Upper lobe of right lung (tissue), 1 donor: ENCODE results near the gene DTNBP1. TPM values are rescaled to one million over a fixed set of nuclear protein-coding genes. Genes with fewer than 3 reads are reported as not detected.
"Not testable (repeated sequence)": the region's sequence is repeated elsewhere in the genome, so short reads cannot be mapped to it uniquely, and the experiment has no call there.

Source experiments
- ATAC-seq: fragments of 200-7000 bp; cut with Tn5 transposase; one replicate; pipeline ENCODE4 v1.9.1; 2020; ENCODE audit warnings: mild to moderate bottlenecking, moderate library complexity
- DNase-seq: peaks from one replicate; pipeline ENCODE4 v3.0.0-alpha.2; 2020
- H3K27ac ChIP-seq: fragments of 200-600 bp; one replicate; pipeline ENCODE4 v1.8.0; 2022
- H3K27me3 ChIP-seq: fragments of 200-600 bp; one replicate; pipeline ENCODE4 v1.8.0; 2022; ENCODE audit warnings: mild to moderate bottlenecking
- H3K36me3 ChIP-seq: fragments of 200-600 bp; one replicate; pipeline ENCODE4 v1.8.0; 2022
- H3K4me1 ChIP-seq: fragments of 200-600 bp; one replicate; pipeline ENCODE4 v1.8.0; 2022
- H3K4me3 ChIP-seq: fragments of 200-600 bp; one replicate; pipeline ENCODE4 v1.8.0; 2022; ENCODE audit warnings: mild to moderate bottlenecking
- H3K9me3 ChIP-seq: fragments of 200-600 bp; one replicate; pipeline ENCODE4 v1.8.0; 2022
- intact Hi-C: fragments of 100-400 bp; cut with DNase I; formaldehyde crosslinking; loops from one replicate; pipeline ENCODE4 v1.11.0; 2022
- total RNA-seq: library from RNA; stranded (reverse); fragmentation: NEBNext Ultra II Directional; extraction: Animal tissue kit (Norgen Biotek cat#: 25700); gene quantifications from one replicate; pipeline ENCODE4 v1.2.1, GENCODE V29; 2021
- TF ChIP-seq, protein P1 (sequence below): fragments of 200-600 bp; IDR thresholded peaks from one replicate; pipeline ENCODE4 v1.8.0; 2022; ENCODE audit warnings: antibody characterized with exemption
- donor health status: DM: no; HTN: yes; CAD: no; lungs with severe emphysema.

The DTNBP1 gene
- total RNA-seq, 1 donor from 2014 or later, result 25.9 TPM

DNA sequence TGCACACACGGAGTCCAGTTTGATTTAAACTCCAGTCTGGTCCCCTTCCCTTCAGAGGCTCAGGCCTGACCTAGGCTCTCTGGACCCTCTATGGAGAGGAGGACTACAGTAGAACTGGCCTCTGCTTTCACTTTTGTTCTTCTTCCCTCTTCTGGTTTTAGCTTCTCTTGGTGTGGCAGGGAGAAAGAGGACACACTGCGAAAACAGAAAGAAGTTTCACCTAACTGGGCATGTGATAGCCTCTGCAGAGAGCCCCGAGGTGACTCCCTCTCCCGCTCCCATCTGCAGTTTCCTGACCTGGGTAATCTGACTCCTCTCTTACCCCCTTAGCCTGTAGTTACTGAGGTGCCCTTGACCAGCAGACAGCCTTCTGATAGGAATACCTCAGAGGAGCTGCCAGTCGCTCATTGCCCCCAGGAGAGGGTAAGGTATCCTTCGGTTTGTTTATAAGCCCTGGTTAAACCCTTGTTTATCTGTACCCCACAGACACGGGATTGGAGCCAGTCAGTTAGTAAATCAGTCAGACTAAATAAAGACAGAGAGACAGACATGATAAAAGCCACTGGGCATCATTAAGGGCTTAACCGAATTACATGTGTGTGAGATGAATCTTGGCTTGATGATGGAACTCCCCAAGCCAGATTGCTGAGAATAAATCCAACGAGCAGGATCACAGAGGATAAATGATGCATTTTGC, 12.0 kb upstream of the DTNBP1 start:
- ATAC-seq (peak; percentile 48), DNase-seq (no peak)
- TF ChIP-seq, protein P1, sequence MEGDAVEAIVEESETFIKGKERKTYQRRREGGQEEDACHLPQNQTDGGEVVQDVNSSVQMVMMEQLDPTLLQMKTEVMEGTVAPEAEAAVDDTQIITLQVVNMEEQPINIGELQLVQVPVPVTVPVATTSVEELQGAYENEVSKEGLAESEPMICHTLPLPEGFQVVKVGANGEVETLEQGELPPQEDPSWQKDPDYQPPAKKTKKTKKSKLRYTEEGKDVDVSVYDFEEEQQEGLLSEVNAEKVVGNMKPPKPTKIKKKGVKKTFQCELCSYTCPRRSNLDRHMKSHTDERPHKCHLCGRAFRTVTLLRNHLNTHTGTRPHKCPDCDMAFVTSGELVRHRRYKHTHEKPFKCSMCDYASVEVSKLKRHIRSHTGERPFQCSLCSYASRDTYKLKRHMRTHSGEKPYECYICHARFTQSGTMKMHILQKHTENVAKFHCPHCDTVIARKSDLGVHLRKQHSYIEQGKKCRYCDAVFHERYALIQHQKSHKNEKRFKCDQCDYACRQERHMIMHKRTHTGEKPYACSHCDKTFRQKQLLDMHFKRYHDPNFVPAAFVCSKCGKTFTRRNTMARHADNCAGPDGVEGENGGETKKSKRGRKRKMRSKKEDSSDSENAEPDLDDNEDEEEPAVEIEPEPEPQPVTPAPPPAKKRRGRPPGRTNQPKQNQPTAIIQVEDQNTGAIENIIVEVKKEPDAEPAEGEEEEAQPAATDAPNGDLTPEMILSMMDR, result no peak
- intact Hi-C loops, result no loop called here
- no peaks in the 10 kb centered on the region for H3K4me1 ChIP-seq
- no peak overlapping the region for H3K4me3 ChIP-seq
- H3K36me3 ChIP-seq, result no peaks in the 10 kb centered on the region
- H3K27ac ChIP-seq, result no peak overlapping the region
- no peaks in the 10 kb centered on the region for H3K9me3 ChIP-seq
- H3K27me3 ChIP-seq, result no peaks in the 10 kb centered on the region

GRCh38 chr6:15673666-15674065, 10.8 kb upstream of the DTNBP1 start:
- no peak overlapping the region for H3K27ac ChIP-seq
- no peak for DNase-seq
- H3K36me3 ChIP-seq, result no peaks in the 10 kb centered on the region
- intact Hi-C loops, result no loop called here
- H3K4me3 ChIP-seq, result no peak overlapping the region
- H3K27me3 ChIP-seq, result no peaks in the 10 kb centered on the region
- H3K9me3 ChIP-seq, result no peaks in the 10 kb centered on the region
- TF ChIP-seq, protein P1, result no peak
- no peaks in the 10 kb centered on the region for H3K4me1 ChIP-seq
- ATAC-seq, result no peak

DNA sequence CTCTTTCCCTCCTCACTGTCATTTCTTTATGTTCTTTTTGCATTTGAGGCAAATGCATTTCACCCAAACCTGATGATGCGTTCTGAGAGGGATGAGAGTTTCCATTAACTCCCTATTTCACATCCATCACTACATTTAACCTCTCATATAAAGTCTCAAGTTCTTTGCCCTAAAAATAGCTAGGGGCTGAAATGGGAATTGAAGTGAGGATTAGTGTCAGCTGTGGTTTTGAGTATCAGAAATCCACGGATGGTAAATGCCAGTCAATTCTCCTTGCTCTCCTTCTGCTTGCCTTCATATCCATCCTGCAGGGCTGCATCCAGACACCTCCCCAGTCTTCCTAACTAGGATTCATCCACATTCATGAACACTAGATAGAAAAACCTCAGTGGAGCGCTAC, 10.0 kb upstream of the DTNBP1 start:
- Histone ChIP-seq H3K4me1 (no peaks in the 10 kb centered on the region), H3K9me3 (no peaks in the 10 kb centered on the region), H3K27ac (no peak overlapping the region), H3K27me3 (no peaks in the 10 kb centered on the region), H3K36me3 (no peaks in the 10 kb centered on the region), H3K4me3 (no peak overlapping the region)
- intact Hi-C loops, result no loop called here
- DNase-seq (no peak), ATAC-seq (no peak)
- TF ChIP-seq, protein P1, result no peak

- Histone ChIP-seq H3K36me3 (no peaks in the 10 kb centered on the region), H3K27me3 (no peaks in the 10 kb centered on the region), H3K27ac (no peak overlapping the region), H3K4me3 (no peak overlapping the region), H3K4me1 (no peaks in the 10 kb centered on the region), H3K9me3 (no peaks in the 10 kb centered on the region)
- intact Hi-C loops, result no loop called here
- no peak for DNase-seq
- peak; percentile 82 for ATAC-seq
- TF ChIP-seq, protein P1, result no peak
These were observed 9.5 kb upstream of the DTNBP1 start for GRCh38 chr6:15672291-15672690.

GRCh38 chr6:15668918-15669317, 6.1 kb upstream of the DTNBP1 start:
- Histone ChIP-seq H3K36me3 (no peaks in the 10 kb centered on the region), H3K27me3 (no peaks in the 10 kb centered on the region), H3K4me1 (no peaks in the 10 kb centered on the region), H3K27ac (no peak overlapping the region), H3K4me3 (no peak overlapping the region), H3K9me3 (no peaks in the 10 kb centered on the region)
- ATAC-seq, result no peak
- DNase-seq, result no peak
- TF ChIP-seq, protein P1, result no peak
- intact Hi-C loops, result no loop called here

GRCh38 chr6:15666896-15667295, 4.1 kb upstream of the DTNBP1 start:
- H3K9me3 ChIP-seq, intact Hi-C loops, H3K27me3 ChIP-seq, DNase-seq, H3K36me3 ChIP-seq, H3K4me1 ChIP-seq, H3K27ac ChIP-seq, H3K4me3 ChIP-seq, ATAC-seq: not testable (repeated sequence)
